Uterus (tissue), 4 donors: ENCODE results near the gene MOB3B. TPM values are rescaled to one million over a fixed set of nuclear protein-coding genes. Genes with fewer than 3 reads are reported as not detected.

Experiments used
- DNase-seq, 2 donors: peaks; one replicate each; pipeline ENCODE4 v3.0.0-alpha.2; 2019 to 2020
- H3K27ac ChIP-seq, 2 donors: fragments of 200-600 bp; sonication (generic); 1 replicate in 1 of 2; 2 replicates in 1 of 2; pipeline ENCODE4 v1.5.1; 2016 to 2018
- H3K27me3 ChIP-seq, 2 donors: fragments of 200-600 bp; sonication (generic); one replicate each; pipeline ENCODE4 v1.5.1; 2018 to 2019; ENCODE audit warnings: control low read depth in 1 of 2
- H3K36me3 ChIP-seq, 2 donors: fragments of 200-600 bp; sonication (generic); one replicate each; pipeline ENCODE4 v1.5.1; 2019; ENCODE audit warnings: control low read depth in 1 of 2
- H3K4me1 ChIP-seq, 2 donors: fragments of 200-600 bp; sonication (generic); one replicate each; pipeline ENCODE4 v1.5.1; 2018 to 2019; ENCODE audit warnings: control low read depth in 1 of 2
- H3K4me3 ChIP-seq, 2 donors: fragments of 200-600 bp; sonication (generic); 1 replicate in 1 of 2; 2 replicates in 1 of 2; pipeline ENCODE4 v1.5.1; 2018 to 2019; ENCODE audit warnings: mild to moderate bottlenecking in 1 of 2
- H3K9me3 ChIP-seq, 2 donors: fragments of 200-600 bp; sonication (generic); one replicate each; pipeline ENCODE4 v1.5.1; 2019; ENCODE audit warnings: control low read depth in 1 of 2
- POLR2A ChIP-seq, 2 donors: fragments of 450-650 bp; IDR thresholded peaks; one replicate each; pipeline ENCODE4 v1.6.1; 2016; ENCODE audit warnings: antibody characterized with exemption in 2 of 2, mild to moderate bottlenecking in 1 of 2, moderate library complexity in 1 of 2
- intact Hi-C: fragments of 100-400 bp; cut with DNase I; formaldehyde crosslinking; loops from one replicate; pipeline ENCODE4 v1.15.1; 2023; ENCODE audit warnings: low total_unique reads
- total RNA-seq, 4 donors: library from RNA; depleted of rRNA in 3 of 4; stranded (reverse); fragments of >200 nt in 3 of 4; gene quantifications; one replicate each; pipeline versions ENCODE4 v1.1.0 to v1.2.4, GENCODE V29; 2014 to 2023
- TF ChIP-seq, protein P1 (sequence below), 4 experiments: fragments of 200-600 bp in 2 of 4; fragments of 450-650 bp in 2 of 4; sonication (generic) in 2 of 4; IDR thresholded peaks; one replicate each; pipeline ENCODE4 v1.5.1; 2016 to 2019; ENCODE audit warnings: antibody characterized with exemption in 4 of 4, mild to moderate bottlenecking in 2 of 4, moderate library complexity in 1 of 4
- donor health status: DM: yes; HTN: yes; CAD: no.

MOB3B gene
- total RNA-seq, 4 donors from 2014 or later, result 2.0 to 34.4 (median 12.6) TPM

GRCh38 chr9:27367921-27368315 is 161.7 kb downstream of the MOB3B start:
- no peak overlapping the region for H3K4me3 ChIP-seq
- H3K4me1 ChIP-seq, result peaks cover 26 to 41% of the 10 kb centered on the region in 2 donors
- H3K27me3 ChIP-seq, result no peaks in the 10 kb centered on the region
- H3K9me3 ChIP-seq, result no peaks in the 10 kb centered on the region
- peak in 1 of 2 donors; percentile 71 for DNase-seq
- H3K27ac ChIP-seq, result peak overlapping the region; percentile 65 to 88
- intact Hi-C loops, result no loop called here
- no peaks in the 10 kb centered on the region for H3K36me3 ChIP-seq
- no peak for TF ChIP-seq POLR2A (IDR thresholded peaks at IDR 0.05)
- TF ChIP-seq, protein P1, sequence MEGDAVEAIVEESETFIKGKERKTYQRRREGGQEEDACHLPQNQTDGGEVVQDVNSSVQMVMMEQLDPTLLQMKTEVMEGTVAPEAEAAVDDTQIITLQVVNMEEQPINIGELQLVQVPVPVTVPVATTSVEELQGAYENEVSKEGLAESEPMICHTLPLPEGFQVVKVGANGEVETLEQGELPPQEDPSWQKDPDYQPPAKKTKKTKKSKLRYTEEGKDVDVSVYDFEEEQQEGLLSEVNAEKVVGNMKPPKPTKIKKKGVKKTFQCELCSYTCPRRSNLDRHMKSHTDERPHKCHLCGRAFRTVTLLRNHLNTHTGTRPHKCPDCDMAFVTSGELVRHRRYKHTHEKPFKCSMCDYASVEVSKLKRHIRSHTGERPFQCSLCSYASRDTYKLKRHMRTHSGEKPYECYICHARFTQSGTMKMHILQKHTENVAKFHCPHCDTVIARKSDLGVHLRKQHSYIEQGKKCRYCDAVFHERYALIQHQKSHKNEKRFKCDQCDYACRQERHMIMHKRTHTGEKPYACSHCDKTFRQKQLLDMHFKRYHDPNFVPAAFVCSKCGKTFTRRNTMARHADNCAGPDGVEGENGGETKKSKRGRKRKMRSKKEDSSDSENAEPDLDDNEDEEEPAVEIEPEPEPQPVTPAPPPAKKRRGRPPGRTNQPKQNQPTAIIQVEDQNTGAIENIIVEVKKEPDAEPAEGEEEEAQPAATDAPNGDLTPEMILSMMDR (IDR thresholded peaks at IDR 0.05), result no peak

DNA sequence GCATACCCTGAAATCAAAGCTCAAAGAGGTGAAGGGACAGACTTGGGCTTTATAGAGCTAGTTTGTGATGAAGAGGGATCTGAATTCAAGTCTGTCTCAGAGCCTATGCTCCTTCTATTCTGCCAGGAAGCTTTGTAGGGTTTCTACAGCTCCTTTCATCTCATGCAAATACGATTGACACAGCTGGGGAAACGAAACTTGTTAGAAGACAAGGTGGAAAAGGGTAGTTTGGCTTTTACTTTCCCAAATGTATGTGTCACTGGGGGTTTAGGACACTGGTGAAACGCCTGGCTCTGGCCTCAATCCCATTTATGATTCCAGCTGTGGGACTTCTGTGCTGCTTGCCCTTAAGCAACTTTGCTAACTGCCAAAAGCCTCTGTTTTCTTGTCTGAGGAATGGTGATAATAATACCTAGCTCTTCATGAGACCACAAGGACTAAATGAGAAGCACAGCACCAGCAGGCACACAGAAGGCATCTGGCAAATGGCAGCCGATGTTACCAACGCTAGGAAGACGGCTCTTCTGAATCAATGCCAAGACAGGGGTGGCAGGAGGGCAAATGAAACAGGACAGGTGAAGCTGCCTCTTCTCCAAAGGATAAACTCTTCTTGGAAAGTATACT is 162.3 kb downstream of the MOB3B start:
- no peak for DNase-seq
- Histone ChIP-seq H3K36me3 (no peaks in the 10 kb centered on the region), H3K27ac (peak overlapping the region; percentile 65 to 88), H3K9me3 (no peaks in the 10 kb centered on the region), H3K27me3 (no peaks in the 10 kb centered on the region), H3K4me1 (peaks cover 26 to 37% of the 10 kb centered on the region in 2 donors), H3K4me3 (no peak overlapping the region)
- intact Hi-C loops, result no loop called here
- TF ChIP-seq, protein P1 (IDR thresholded peaks at IDR 0.05), result no peak
- TF ChIP-seq POLR2A (IDR thresholded peaks at IDR 0.05), result no peak

- no peaks in the 10 kb centered on the region for H3K9me3 ChIP-seq
- H3K4me1 ChIP-seq, result peaks cover 15 to 32% of the 10 kb centered on the region in 2 donors
- no peak for DNase-seq
- TF ChIP-seq, protein P1 (IDR thresholded peaks at IDR 0.05), result no peak
- no peak for TF ChIP-seq POLR2A (IDR thresholded peaks at IDR 0.05)
- intact Hi-C loops, result no loop called here
- H3K4me3 ChIP-seq, result no peak overlapping the region
- H3K27me3 ChIP-seq, result no peaks in the 10 kb centered on the region
- no peaks in the 10 kb centered on the region for H3K36me3 ChIP-seq
- H3K27ac ChIP-seq, result peak overlapping the region; percentile 65 to 88
Measured at GRCh38 chr9:27365707-27366376, 163.8 kb downstream of the MOB3B start.

- Histone ChIP-seq H3K27me3 (no peaks in the 10 kb centered on the region), H3K4me1 (peaks cover 15 to 23% of the 10 kb centered on the region in 2 donors), H3K4me3 (no peak overlapping the region), H3K9me3 (no peaks in the 10 kb centered on the region), H3K27ac (peak overlapping the region in 1 of 2 donors; percentile 8), H3K36me3 (no peaks in the 10 kb centered on the region)
- intact Hi-C loops, result no loop called here
- TF ChIP-seq, protein P1 (IDR thresholded peaks at IDR 0.05), result no peak
- TF ChIP-seq POLR2A (IDR thresholded peaks at IDR 0.05), result no peak
- no peak for DNase-seq
Measured at GRCh38 chr9:27362447-27363210, 167.0 kb downstream of the MOB3B start.

- Histone ChIP-seq H3K27ac (peak overlapping the region in 1 of 2 donors; percentile 8), H3K27me3 (no peaks in the 10 kb centered on the region), H3K4me3 (no peak overlapping the region), H3K9me3 (no peaks in the 10 kb centered on the region), H3K36me3 (no peaks in the 10 kb centered on the region), H3K4me1 (peaks cover 4 to 11% of the 10 kb centered on the region in 2 donors)
- DNase-seq, result no peak
- intact Hi-C loops, result no loop called here
- TF ChIP-seq, protein P1 (IDR thresholded peaks at IDR 0.05), result no peak
- TF ChIP-seq POLR2A (IDR thresholded peaks at IDR 0.05), result no peak
Measured at GRCh38 chr9:27361492-27361891, 168.1 kb downstream of the MOB3B start.
